ENCODE measurements around the gene RGS7. TPM values are rescaled to one million over a fixed set of nuclear protein-coding genes. Genes with fewer than 3 reads are reported as not detected.

The RGS7 gene
- total and polyA plus RNA-seq, 2 of the 4 experiments (the other 2 are of a cell fraction), result 0.58 to 0.72 TPM

- ChIA-PET CTCF (no interaction called here), POLR2A (ENCODE audit: unreplicated experiment) (interaction anchor here (1.0 kb wide), 1 partner anchor 23 kb away, joined by 3 read pairs; no protein-coding TSS in a partner anchor)
- Histone ChIP-seq H3K9ac (ENCODE audit: low read depth, low read length) (no peak overlapping the region), H3K4me3 (ENCODE audit: insufficient read depth, low read depth, low read length) (no peak overlapping the region), H2AK5ac (ENCODE audit: low read depth, low read length) (no peak overlapping the region), H2BK15ac (ENCODE audit: low read depth, low read length) (no peak overlapping the region), H3K23ac (ENCODE audit: low read depth, low read length) (no peak overlapping the region), H4K5ac (ENCODE audit: low read depth, low read length) (no peak overlapping the region), H3K9me1 (ENCODE audit: insufficient read depth, low read length) (no peaks in the 10 kb centered on the region), H4K8ac (ENCODE audit: low read depth in 2 of 2, low read length in 2 of 2) (no peak overlapping the region), H3K9me3 (ENCODE audit: control insufficient read depth, insufficient read depth, low read length) (no peaks in the 10 kb centered on the region), H3K4ac (ENCODE audit: low read depth, low read length) (no peak overlapping the region), H4K20me1 (ENCODE audit: insufficient read depth, low read length) (no peaks in the 10 kb centered on the region), H3K36me3 (ENCODE audit: control insufficient read depth, insufficient read depth, low read length) (no peaks in the 10 kb centered on the region), H2AK9ac (replicated peaks; ENCODE audit: low read depth, low read length, poor library complexity) (no peak overlapping the region), H3K79me1 (ENCODE audit: low read depth in 1 of 2, low read length in 2 of 2) (no peaks in the 10 kb centered on the region), H3K14ac (replicated peaks; ENCODE audit: low read depth, low read length) (no peak overlapping the region), H2BK20ac (ENCODE audit: low read depth, low read length) (no peak overlapping the region), H3K18ac (ENCODE audit: low read depth, low read length) (no peak overlapping the region), H3K27me3 (ENCODE audit: control insufficient read depth, insufficient read depth, low read length) (no peaks in the 10 kb centered on the region), H3K4me2 (ENCODE audit: low read depth, low read length) (no peak overlapping the region), H2BK5ac (ENCODE audit: low read depth, low read length, poor library complexity, severe bottlenecking) (no peak overlapping the region), H4K91ac (ENCODE audit: insufficient read depth, low read depth, low read length) (no peak overlapping the region), H3K56ac (ENCODE audit: extremely low read depth, insufficient read depth, low read length) (no peak overlapping the region), H3K4me1 (ENCODE audit: control insufficient read depth, insufficient read depth, low read length) (peaks cover 2% of the 10 kb centered on the region; the same call in 1 of the 2 replicates), H2BK120ac (ENCODE audit: low read depth, low read length) (no peak overlapping the region), H3K27ac (ENCODE audit: insufficient read depth, low read length) (no peak overlapping the region), H2AFZ (replicated peaks; ENCODE audit: low read length, poor library complexity) (no peak overlapping the region)
- WGBS, 2 experiments (ENCODE audit: extremely low coverage in 2 of 2, insufficient read length in 1 of 2), result 20% methylated on average over 1 of the region's 2 CpGs; no CpG with 5 or more reads in 1 of the 2 experiments
- TF ChIP-seq FOS (IDR thresholded peaks at IDR 0.05; ENCODE audit: low read depth, low read length) (no peak), SMC3 (IDR thresholded peaks at IDR 0.05; ENCODE audit: low read depth, low read length) (no peak), MAZ (IDR thresholded peaks at IDR 0.05; ENCODE audit: borderline replicate concordance, low read depth, low read length) (no peak), BHLHE40 (IDR thresholded peaks at IDR 0.05; ENCODE audit: low read depth, low read length) (no peak), USF2 (IDR thresholded peaks at IDR 0.05; ENCODE audit: low read depth, low read length) (no peak), MXI1 (IDR thresholded peaks at IDR 0.05; ENCODE audit: borderline replicate concordance, low read depth, low read length) (no peak), RCOR1 (IDR thresholded peaks at IDR 0.05; ENCODE audit: insufficient replicate concordance, low read length) (no peak), POLR2A (IDR thresholded peaks at IDR 0.05; ENCODE audit: low read depth, low read length) (no peak), NFE2L2 (IDR thresholded peaks at IDR 0.05; ENCODE audit: low read depth, low read length) (no peak)
- in situ Hi-C loops (cut with MboI; ENCODE audit: low sequenced_read_pairs), result no loop called here
- dilution Hi-C loops (cut with HindIII; ENCODE audit: low sequenced_read_pairs, unreplicated experiment), result no loop called here
- DNase-seq (no peak), ATAC-seq (ENCODE audit: low read depth) (no peak; the same call in 1 of the 2 replicates)
- BruUV-seq (replicated peaks), result no TSS peak
- intact Hi-C loops (cut with micrococcal nuclease), result no loop called here
Observed at GRCh38 chr1:240811256-240811655, 545.7 kb downstream of the RGS7 start.

Data from IMR-90 (cell line).